Trophoblast cell (in vitro differentiated cells and primary cell): Measurements from ENCODE around the gene RSAD2.

Experiments
- DNase-seq, 2 donors: peaks; one replicate each; pipeline ENCODE4 v3.0.0-alpha.2; 2016
- H2AFZ ChIP-seq: 2 replicates; pipeline ENCODE4 v1.6.1; 2013; ENCODE audit warnings: low read length, moderate library complexity, mild to moderate bottlenecking; ENCODE audit not compliant: insufficient read depth, poor library complexity
- H2AK5ac ChIP-seq: 2 replicates; pipeline ENCODE4 v1.6.1; 2013; ENCODE audit warnings: mild to moderate bottlenecking, low read length
- H2BK120ac ChIP-seq: 2 replicates; pipeline ENCODE4 v1.6.1; 2013; ENCODE audit warnings: low read length, mild to moderate bottlenecking, moderate library complexity; ENCODE audit not compliant: insufficient read depth, poor library complexity
- H2BK12ac ChIP-seq: 2 replicates; pipeline ENCODE4 v1.6.1; 2013; ENCODE audit warnings: mild to moderate bottlenecking, low read length, moderate library complexity
- H2BK5ac ChIP-seq: 2 replicates; pipeline ENCODE4 v1.6.1; 2013; ENCODE audit warnings: low read length, low read depth, moderate library complexity, mild to moderate bottlenecking; ENCODE audit not compliant: poor library complexity
- H3K14ac ChIP-seq: 2 replicates; pipeline ENCODE4 v1.6.1; 2013; ENCODE audit warnings: mild to moderate bottlenecking, low read length
- H3K18ac ChIP-seq: 2 replicates; pipeline ENCODE4 v1.6.1; 2013; ENCODE audit warnings: mild to moderate bottlenecking, low read length
- H3K23ac ChIP-seq: 2 replicates; pipeline ENCODE4 v1.6.1; 2013; ENCODE audit warnings: low read length
- H3K27ac ChIP-seq: 2 replicates; pipeline ENCODE4 v1.5.1; 2013; ENCODE audit warnings: low read depth, mild to moderate bottlenecking, inconsistent platforms, low read length, moderate library complexity
- H3K27me3 ChIP-seq: 2 replicates; pipeline ENCODE4 v1.6.1; 2013; ENCODE audit warnings: inconsistent platforms, mild to moderate bottlenecking, low read length, moderate library complexity; ENCODE audit not compliant: insufficient read depth
- H3K36me3 ChIP-seq, 2 experiments: 1 replicate in 1 of 2; 2 replicates in 1 of 2; pipeline ENCODE4 v1.6.1; 2013; ENCODE audit warnings: low read length in 2 of 2, mild to moderate bottlenecking in 2 of 2, moderate library complexity in 1 of 2; ENCODE audit not compliant: insufficient read depth in 2 of 2, control insufficient read depth in 1 of 2
- H3K4ac ChIP-seq: 2 replicates; pipeline ENCODE4 v1.6.1; 2013; ENCODE audit warnings: low read depth, mild to moderate bottlenecking, low read length, moderate library complexity
- H3K4me1 ChIP-seq, 2 experiments: 1 replicate in 1 of 2; 2 replicates in 1 of 2; pipeline ENCODE4 v1.6.1; 2013; ENCODE audit warnings: low read length in 2 of 2, mild to moderate bottlenecking in 2 of 2, moderate library complexity in 1 of 2; ENCODE audit not compliant: insufficient read depth in 2 of 2, control insufficient read depth in 1 of 2
- H3K4me2 ChIP-seq: 2 replicates; pipeline ENCODE4 v1.6.1; 2013; ENCODE audit warnings: inconsistent platforms, mild to moderate bottlenecking, low read length, moderate library complexity
- H3K4me3 ChIP-seq: 2 replicates; pipeline ENCODE4 v1.5.1; 2013; ENCODE audit warnings: mild to moderate bottlenecking, low read depth, low read length, inconsistent platforms
- H3K79me1 ChIP-seq: one replicate; pipeline ENCODE4 v1.6.1; 2013; ENCODE audit warnings: low read length
- H3K79me2 ChIP-seq: 2 replicates; pipeline ENCODE4 v1.6.1; 2013; ENCODE audit warnings: low read length, mild to moderate bottlenecking; ENCODE audit not compliant: control insufficient read depth, insufficient read depth, poor library complexity
- H3K9ac ChIP-seq: 2 replicates; pipeline ENCODE4 v1.6.1; 2013; ENCODE audit warnings: mild to moderate bottlenecking, low read length
- H3K9me3 ChIP-seq: 2 replicates; pipeline ENCODE4 v1.6.1; 2013; ENCODE audit warnings: low read depth, mild to moderate bottlenecking, control low read depth, inconsistent platforms, low read length; ENCODE audit not compliant: insufficient read depth
- H4K12ac ChIP-seq: 2 replicates; pipeline ENCODE4 v1.6.1; 2013; ENCODE audit warnings: low read depth, mild to moderate bottlenecking, low read length, moderate library complexity
- H4K8ac ChIP-seq: 2 replicates; pipeline ENCODE4 v1.6.1; 2013; ENCODE audit warnings: low read depth, mild to moderate bottlenecking, low read length, moderate library complexity
- H4K91ac ChIP-seq: one replicate; pipeline ENCODE4 v1.6.1; 2013; ENCODE audit warnings: low read depth, mild to moderate bottlenecking, low read length, moderate library complexity
- WGBS: extraction: QIAGEN DNeasy Blood & Tissue Kit; methylation state at CpG from one replicate; pipeline ENCODE4 v1.1.7; 2013; ENCODE audit warnings: missing lambda C conversion rate; ENCODE audit not compliant: insufficient read length, insufficient coverage; ENCODE audit errors: extremely low coverage; 5-methylcytosine and 5-hydroxymethylcytosine counted together

Gene RSAD2

DNA sequence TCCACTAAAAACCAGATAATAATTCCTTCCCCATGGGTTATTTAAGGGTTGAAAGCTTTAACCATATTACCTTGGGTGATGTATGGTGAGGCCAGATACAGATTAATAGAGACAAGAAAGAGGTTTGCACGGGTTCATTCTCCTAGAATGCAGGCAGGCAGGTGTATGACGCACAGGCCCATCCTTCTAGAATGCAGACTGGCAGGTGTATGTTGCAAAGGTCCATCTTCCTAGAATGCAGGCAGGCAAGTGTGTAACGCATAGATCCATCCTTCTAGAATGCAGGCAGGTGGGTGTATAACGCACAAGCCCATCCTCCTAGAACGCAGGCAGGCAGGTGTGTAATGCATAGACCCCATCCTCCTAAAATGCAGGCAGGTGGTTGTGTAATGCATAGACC, 3.9 kb downstream of the RSAD2 start:
- Histone ChIP-seq H3K9me3 (peaks cover 8% of the 10 kb centered on the region), H3K14ac (no peak overlapping the region), H3K4me3 (no peak overlapping the region), H2BK5ac (no peak overlapping the region), H3K79me2 (no peaks in the 10 kb centered on the region), H2BK120ac (no peak overlapping the region), H3K79me1 (no peaks in the 10 kb centered on the region), H3K36me3 (no peaks in the 10 kb centered on the region), H2BK12ac (no peak overlapping the region), H3K9ac (no peak overlapping the region), H2AK5ac (no peak overlapping the region), H4K8ac (no peak overlapping the region), H2AFZ (no peak overlapping the region), H3K23ac (no peak overlapping the region), H4K91ac (no peak overlapping the region), H3K18ac (no peak overlapping the region), H3K4ac (no peak overlapping the region), H3K27me3 (no peaks in the 10 kb centered on the region), H4K12ac (no peak overlapping the region), H3K4me2 (no peak overlapping the region), H3K27ac (no peak overlapping the region), H3K4me1 (no peaks in the 10 kb centered on the region)
- whole genome bisulfite sequencing = no CpG with 5 or more reads among the region's 5 CpGs
- peak; percentile 89 to 91 for DNase-seq

DNA sequence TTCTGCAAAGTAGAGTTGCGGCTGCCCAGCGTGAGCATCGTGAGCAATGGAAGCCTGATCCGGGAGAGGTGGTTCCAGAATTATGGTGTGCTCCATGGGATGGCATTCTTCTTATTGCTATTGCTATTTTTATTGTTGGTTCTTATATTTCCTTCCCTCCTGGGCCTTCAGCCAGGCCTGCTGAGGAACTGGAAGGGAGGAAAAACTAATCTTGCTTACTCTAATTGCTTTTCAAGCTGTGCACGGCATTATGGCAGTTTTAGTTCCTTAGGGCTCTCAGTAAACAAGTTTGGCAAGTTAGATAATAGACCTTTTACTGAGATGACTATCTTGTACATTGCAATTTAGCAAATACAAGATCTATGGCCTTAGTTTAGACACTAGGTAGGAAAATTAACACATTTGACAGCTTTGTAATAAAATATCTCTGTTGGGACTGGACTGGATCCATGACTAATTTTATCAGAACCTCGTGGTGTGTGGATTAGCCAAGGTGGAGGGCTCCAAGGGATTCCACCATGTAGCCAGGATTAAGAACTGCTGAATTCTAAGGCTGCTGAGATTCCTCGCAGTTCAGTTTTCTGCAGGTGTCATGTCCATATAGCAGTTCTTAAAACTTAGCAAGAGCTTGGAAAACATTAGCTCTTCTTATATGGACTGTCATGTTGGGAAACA, 6.0 kb downstream of the RSAD2 start:
- Histone ChIP-seq H3K4ac (no peak overlapping the region), H3K23ac (no peak overlapping the region), H3K36me3 (no peaks in the 10 kb centered on the region), H2BK5ac (no peak overlapping the region), H3K4me1 (no peaks in the 10 kb centered on the region), H3K79me1 (no peaks in the 10 kb centered on the region), H3K14ac (no peak overlapping the region), H3K27me3 (no peaks in the 10 kb centered on the region), H3K79me2 (no peaks in the 10 kb centered on the region), H3K9me3 (peaks cover 3% of the 10 kb centered on the region), H4K12ac (no peak overlapping the region), H3K4me3 (no peak overlapping the region), H3K9ac (no peak overlapping the region), H2AFZ (no peak overlapping the region), H3K4me2 (no peak overlapping the region), H2BK120ac (no peak overlapping the region), H2BK12ac (no peak overlapping the region), H3K18ac (no peak overlapping the region), H2AK5ac (no peak overlapping the region), H4K91ac (no peak overlapping the region), H3K27ac (no peak overlapping the region), H4K8ac (no peak overlapping the region)
- DNase-seq = peak; percentile 13 to 73
- no CpG with 5 or more reads among the region's 7 CpGs for WGBS

- Histone ChIP-seq H3K4me2 (no peak overlapping the region), H3K14ac (no peak overlapping the region), H3K79me1 (no peaks in the 10 kb centered on the region), H3K4me3 (no peak overlapping the region), H3K4me1 (no peaks in the 10 kb centered on the region), H2AK5ac (no peak overlapping the region), H3K27ac (no peak overlapping the region), H3K4ac (no peak overlapping the region), H2BK120ac (no peak overlapping the region), H3K9ac (no peak overlapping the region), H4K12ac (no peak overlapping the region), H2BK12ac (no peak overlapping the region), H2BK5ac (no peak overlapping the region), H3K9me3 (peaks cover 3% of the 10 kb centered on the region), H4K91ac (no peak overlapping the region), H3K27me3 (no peaks in the 10 kb centered on the region), H3K36me3 (no peaks in the 10 kb centered on the region), H2AFZ (no peak overlapping the region), H3K18ac (no peak overlapping the region), H4K8ac (no peak overlapping the region), H3K23ac (no peak overlapping the region), H3K79me2 (no peaks in the 10 kb centered on the region)
- no CpG with 5 or more reads among the region's 2 CpGs for WGBS
- no peak for DNase-seq
Observed at GRCh38 chr2:6885551-6885950, 8.0 kb downstream of the RSAD2 start.

GRCh38 chr2:6885968-6886367, 8.4 kb downstream of the RSAD2 start:
- H3K4me2 ChIP-seq = no peak overlapping the region
- H2AFZ ChIP-seq = no peak overlapping the region
- H3K14ac ChIP-seq = no peak overlapping the region
- DNase-seq = peak in 1 of 2 donors; percentile 11
- no peaks in the 10 kb centered on the region for H3K79me2 ChIP-seq
- no peak overlapping the region for H4K91ac ChIP-seq
- WGBS = no CpG with 5 or more reads among the region's 3 CpGs
- no peak overlapping the region for H2BK5ac ChIP-seq
- no peak overlapping the region for H3K18ac ChIP-seq
- no peak overlapping the region for H3K9ac ChIP-seq
- no peaks in the 10 kb centered on the region for H3K27me3 ChIP-seq
- H2BK12ac ChIP-seq = no peak overlapping the region
- H4K12ac ChIP-seq = no peak overlapping the region
- peaks cover 3% of the 10 kb centered on the region for H3K9me3 ChIP-seq
- H3K4me1 ChIP-seq = no peaks in the 10 kb centered on the region
- H3K27ac ChIP-seq = no peak overlapping the region
- no peak overlapping the region for H3K4ac ChIP-seq
- no peak overlapping the region for H2BK120ac ChIP-seq
- H3K23ac ChIP-seq = no peak overlapping the region
- no peaks in the 10 kb centered on the region for H3K79me1 ChIP-seq
- no peaks in the 10 kb centered on the region for H3K36me3 ChIP-seq
- H2AK5ac ChIP-seq = no peak overlapping the region
- no peak overlapping the region for H3K4me3 ChIP-seq
- H4K8ac ChIP-seq = no peak overlapping the region
